Loucy (cell line): ENCODE measurements around the gene MBLAC1.

ENCODE experiments used
- EZH2phosphoT487 ChIP-seq: fragments of 200-600 bp; IDR thresholded peaks from 2 replicates; pipeline ENCODE4 v1.6.1; 2018; ENCODE audit warnings: antibody characterized with exemption, mild to moderate bottlenecking, moderate library complexity, borderline replicate concordance
- TF ChIP-seq, protein P1 (sequence below): fragments of 200-600 bp; sonication (generic); conservative IDR thresholded peaks from 2 replicates; pipeline ENCODE4 v1.5.1; 2014; ENCODE audit warnings: mild to moderate bottlenecking, antibody characterized with exemption, low read length

- TF ChIP-seq, protein P1, sequence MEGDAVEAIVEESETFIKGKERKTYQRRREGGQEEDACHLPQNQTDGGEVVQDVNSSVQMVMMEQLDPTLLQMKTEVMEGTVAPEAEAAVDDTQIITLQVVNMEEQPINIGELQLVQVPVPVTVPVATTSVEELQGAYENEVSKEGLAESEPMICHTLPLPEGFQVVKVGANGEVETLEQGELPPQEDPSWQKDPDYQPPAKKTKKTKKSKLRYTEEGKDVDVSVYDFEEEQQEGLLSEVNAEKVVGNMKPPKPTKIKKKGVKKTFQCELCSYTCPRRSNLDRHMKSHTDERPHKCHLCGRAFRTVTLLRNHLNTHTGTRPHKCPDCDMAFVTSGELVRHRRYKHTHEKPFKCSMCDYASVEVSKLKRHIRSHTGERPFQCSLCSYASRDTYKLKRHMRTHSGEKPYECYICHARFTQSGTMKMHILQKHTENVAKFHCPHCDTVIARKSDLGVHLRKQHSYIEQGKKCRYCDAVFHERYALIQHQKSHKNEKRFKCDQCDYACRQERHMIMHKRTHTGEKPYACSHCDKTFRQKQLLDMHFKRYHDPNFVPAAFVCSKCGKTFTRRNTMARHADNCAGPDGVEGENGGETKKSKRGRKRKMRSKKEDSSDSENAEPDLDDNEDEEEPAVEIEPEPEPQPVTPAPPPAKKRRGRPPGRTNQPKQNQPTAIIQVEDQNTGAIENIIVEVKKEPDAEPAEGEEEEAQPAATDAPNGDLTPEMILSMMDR, result no peak
- TF ChIP-seq EZH2phosphoT487, result no peak
Measured at GRCh38 chr7:100107125-100107737, 19.5 kb upstream of the MBLAC1 start.
